Mesothelial cell of epicardium (in vitro differentiated cells): Measurements from ENCODE around the gene STK32A. TPM values are rescaled to one million over a fixed set of nuclear protein-coding genes. Genes with fewer than 3 reads are reported as not detected.

Experiments
- DNase-seq, 2 experiments: peaks; one replicate each; pipeline ENCODE4 v3.0.0; 2021; ENCODE audit warnings: low spot score in 2 of 2; ENCODE audit not compliant: unreplicated experiment in 2 of 2
- H3K27ac Mint-ChIP-seq: 2 replicates; pipeline ENCODE4 v1.8.0; 2021; ENCODE audit warnings: mixed read lengths
- H3K27me3 Mint-ChIP-seq: 2 replicates; pipeline ENCODE4 v1.8.0; 2021; ENCODE audit warnings: low read depth, mixed read lengths
- H3K36me3 Mint-ChIP-seq: 2 replicates; pipeline ENCODE4 v1.8.0; 2021; ENCODE audit warnings: mixed read lengths
- H3K4me1 Mint-ChIP-seq: 2 replicates; pipeline ENCODE4 v1.8.0; 2021; ENCODE audit warnings: mixed read lengths
- H3K4me3 Mint-ChIP-seq: 2 replicates; pipeline ENCODE4 v1.8.0; 2021; ENCODE audit warnings: mild to moderate bottlenecking, moderate library complexity, mixed read lengths
- H3K9me3 Mint-ChIP-seq: 2 replicates; pipeline ENCODE4 v1.8.0; 2021; ENCODE audit warnings: mixed read lengths
- CTCF ChIP-seq: fragments of 200-600 bp; sonication (generic); IDR thresholded peaks from one replicate; pipeline ENCODE4 v1.5.0; 2021; ENCODE audit warnings: antibody characterized with exemption; ENCODE audit not compliant: unreplicated experiment
- total RNA-seq: library from RNA; stranded (reverse); gene quantifications from 3 replicates; pipeline ENCODE4 v1.2.1, GENCODE V29; 2021

The STK32A gene
- total RNA-seq, 1 donor from 2014 or later, result 3.5 TPM

- Mint-ChIP-seq H3K4me3 (no peak overlapping the region), H3K27ac (no peak overlapping the region), H3K9me3 (peaks cover 5% of the 10 kb centered on the region), H3K36me3 (no peaks in the 10 kb centered on the region), H3K4me1 (no peaks in the 10 kb centered on the region), H3K27me3 (peaks cover 1% of the 10 kb centered on the region)
- no peak for TF ChIP-seq CTCF
- DNase-seq, result no peak
Observed at GRCh38 chr5:147317978-147318684, 83.3 kb downstream of the STK32A start.

- no peaks in the 10 kb centered on the region for H3K27me3 Mint-ChIP-seq
- H3K4me3 Mint-ChIP-seq, result no peak overlapping the region
- no peak for TF ChIP-seq CTCF
- H3K36me3 Mint-ChIP-seq, result no peaks in the 10 kb centered on the region
- H3K4me1 Mint-ChIP-seq, result no peaks in the 10 kb centered on the region
- no peak overlapping the region for H3K27ac Mint-ChIP-seq
- H3K9me3 Mint-ChIP-seq, result no peaks in the 10 kb centered on the region
- no peak for DNase-seq
Observed at GRCh38 chr5:147321569-147321968, 86.7 kb downstream of the STK32A start.

- no peak overlapping the region for H3K4me3 Mint-ChIP-seq
- H3K9me3 Mint-ChIP-seq, result no peaks in the 10 kb centered on the region
- no peaks in the 10 kb centered on the region for H3K4me1 Mint-ChIP-seq
- peaks cover 38% of the 10 kb centered on the region for H3K27me3 Mint-ChIP-seq
- TF ChIP-seq CTCF, result no peak
- no peak for DNase-seq
- H3K36me3 Mint-ChIP-seq, result no peaks in the 10 kb centered on the region
- no peak overlapping the region for H3K27ac Mint-ChIP-seq
Observed at GRCh38 chr5:147327421-147327820, 92.6 kb downstream of the STK32A start.

- H3K27me3 Mint-ChIP-seq, result peaks cover 42% of the 10 kb centered on the region
- H3K9me3 Mint-ChIP-seq, result no peaks in the 10 kb centered on the region
- TF ChIP-seq CTCF, result no peak
Observed at GRCh38 chr5:147327905-147328304, 93.1 kb downstream of the STK32A start.

GRCh38 chr5:147332658-147333057 lies 97.8 kb downstream of the STK32A start:
- DNase-seq, result no peak
- H3K36me3 Mint-ChIP-seq, result no peaks in the 10 kb centered on the region
- H3K27ac Mint-ChIP-seq, result no peak overlapping the region
- no peaks in the 10 kb centered on the region for H3K4me1 Mint-ChIP-seq
- peaks cover 59% of the 10 kb centered on the region for H3K27me3 Mint-ChIP-seq
- H3K4me3 Mint-ChIP-seq, result no peak overlapping the region
- TF ChIP-seq CTCF, result no peak
- H3K9me3 Mint-ChIP-seq, result no peaks in the 10 kb centered on the region

More at GRCh38 chr5:147327905-147328304, 93.1 kb downstream of the STK32A start:
- Mint-ChIP-seq H3K4me1 (no peaks in the 10 kb centered on the region), H3K27ac (no peak overlapping the region), H3K36me3 (no peaks in the 10 kb centered on the region), H3K4me3 (no peak overlapping the region)
- no peak for DNase-seq
